ENCODE data around the gene DCLRE1B.

DCLRE1B gene

GRCh38 chr1:113928941-113929749, 24.0 kb downstream of the DCLRE1B start, which contains the start of gene HIPK1:
TSS of gene HIPK1 (plus strand) at chr1:113929324.
- peak; percentile 94 for DNase-seq (ENCODE audit: extremely low read depth, insufficient read length)
- TF ChIP-seq CTCF (IDR thresholded peaks at IDR 0.05; ENCODE audit: insufficient read depth, low read length, poor library complexity, severe bottlenecking), result no peak

GRCh38 chr1:113929750-113930498, 24.8 kb downstream of the DCLRE1B start:
- Histone ChIP-seq H3K27me3 (replicated peaks; ENCODE audit: control insufficient read depth, insufficient read depth, low read length) (no peaks in the 10 kb centered on the region), H3K4me3 (replicated peaks; ENCODE audit: low read depth, low read length) (peak overlapping the region; percentile 72), H3K36me3 (ENCODE audit: control insufficient read depth, insufficient read depth, low read length) (no peaks in the 10 kb centered on the region)
- TF ChIP-seq CTCF (IDR thresholded peaks at IDR 0.05; ENCODE audit: insufficient read depth, low read length, poor library complexity, severe bottlenecking), result peak; percentile 22
- peak; percentile 69 for DNase-seq (ENCODE audit: extremely low read depth, insufficient read length)

More at GRCh38 chr1:113928941-113929749, 24.0 kb downstream of the DCLRE1B start, which contains the start of gene HIPK1:
- Histone ChIP-seq H3K27me3 (replicated peaks; ENCODE audit: control insufficient read depth, insufficient read depth, low read length) (no peaks in the 10 kb centered on the region), H3K4me3 (replicated peaks; ENCODE audit: low read depth, low read length) (peak within 1 kb of the TSS; percentile 72), H3K36me3 (ENCODE audit: control insufficient read depth, insufficient read depth, low read length) (no peaks in the 10 kb centered on the region)

- DNase-seq (ENCODE audit: extremely low read depth, insufficient read length), result no peak
These were observed 25.5 kb downstream of the DCLRE1B start for GRCh38 chr1:113930499-113931161.

GRCh38 chr1:113931451-113931851, 26.3 kb downstream of the DCLRE1B start:
- no peaks in the 10 kb centered on the region for H3K36me3 ChIP-seq (ENCODE audit: control insufficient read depth, insufficient read depth, low read length)
- TF ChIP-seq CTCF (IDR thresholded peaks at IDR 0.05; ENCODE audit: insufficient read depth, low read length, poor library complexity, severe bottlenecking), result no peak
- DNase-seq (ENCODE audit: extremely low read depth, insufficient read length), result no peak
- H3K27me3 ChIP-seq (replicated peaks; ENCODE audit: control insufficient read depth, insufficient read depth, low read length), result no peaks in the 10 kb centered on the region
- H3K4me3 ChIP-seq (replicated peaks; ENCODE audit: low read depth, low read length), result peak overlapping the region; percentile 72

More at GRCh38 chr1:113930499-113931161, 25.5 kb downstream of the DCLRE1B start:
- Histone ChIP-seq H3K27me3 (replicated peaks; ENCODE audit: control insufficient read depth, insufficient read depth, low read length) (no peaks in the 10 kb centered on the region), H3K4me3 (replicated peaks; ENCODE audit: low read depth, low read length) (peak overlapping the region; percentile 72), H3K36me3 (ENCODE audit: control insufficient read depth, insufficient read depth, low read length) (no peaks in the 10 kb centered on the region)
- no peak for TF ChIP-seq CTCF (IDR thresholded peaks at IDR 0.05; ENCODE audit: insufficient read depth, low read length, poor library complexity, severe bottlenecking)

- no peak for DNase-seq (ENCODE audit: extremely low read depth, insufficient read length)
- Histone ChIP-seq H3K27me3 (replicated peaks; ENCODE audit: control insufficient read depth, insufficient read depth, low read length) (no peaks in the 10 kb centered on the region), H3K4me3 (replicated peaks; ENCODE audit: low read depth, low read length) (no peak overlapping the region), H3K36me3 (ENCODE audit: control insufficient read depth, insufficient read depth, low read length) (no peaks in the 10 kb centered on the region)
- no peak for TF ChIP-seq CTCF (IDR thresholded peaks at IDR 0.05; ENCODE audit: insufficient read depth, low read length, poor library complexity, severe bottlenecking)
These were observed 28.9 kb downstream of the DCLRE1B start for GRCh38 chr1:113934006-113934405.

Data from GM06990 (cell line).